Stomach smooth muscle (tissue), 2 donors: ENCODE data around the gene UBA1.

ENCODE experiments used
- H3K27ac ChIP-seq: one replicate; pipeline ENCODE4 v1.7.0; 2013; ENCODE audit warnings: mild to moderate bottlenecking, low read length, inconsistent platforms
- H3K27me3 ChIP-seq, 2 donors: one replicate each; pipeline ENCODE4 v1.7.0; 2013; ENCODE audit warnings: low read length in 2 of 2; ENCODE audit not compliant: insufficient read depth in 2 of 2, control insufficient read depth in 1 of 2
- H3K36me3 ChIP-seq, 2 donors: one replicate each; pipeline ENCODE4 v1.7.0; 2013; ENCODE audit warnings: low read length in 2 of 2; ENCODE audit not compliant: control insufficient read depth in 2 of 2, insufficient read depth in 2 of 2
- H3K4me1 ChIP-seq: one replicate; pipeline ENCODE4 v1.7.0; 2013; ENCODE audit warnings: low read length; ENCODE audit not compliant: control insufficient read depth, insufficient read depth
- H3K4me3 ChIP-seq, 2 donors: one replicate each; pipeline ENCODE4 v1.7.0; 2013; ENCODE audit warnings: low read length in 2 of 2
- H3K9ac ChIP-seq, 2 donors: one replicate each; pipeline ENCODE4 v1.7.0; 2013; ENCODE audit warnings: low read length in 2 of 2, mild to moderate bottlenecking in 1 of 2
- H3K9me3 ChIP-seq, 2 donors: one replicate each; pipeline ENCODE4 v1.7.0; 2013; ENCODE audit warnings: low read length in 2 of 2; ENCODE audit not compliant: control insufficient read depth in 2 of 2
- donor health status: healthy.
- donor health status: Pancreatic carcinoma.

Gene UBA1

GRCh38 chrX:47156611-47157520 is 36.8 kb upstream of the UBA1 start:
- Histone ChIP-seq H3K27me3 (peaks cover 0 to 3% of the 10 kb centered on the region in 2 donors), H3K4me1 (no peaks in the 10 kb centered on the region), H3K4me3 (no peak overlapping the region), H3K27ac (no peak overlapping the region), H3K9me3 (no peaks in the 10 kb centered on the region), H3K36me3 (peaks cover 5 to 6% of the 10 kb centered on the region in 2 donors), H3K9ac (no peak overlapping the region)

- no peak overlapping the region for H3K27ac ChIP-seq
- peaks cover 5 to 6% of the 10 kb centered on the region in 2 donors for H3K36me3 ChIP-seq
- H3K4me3 ChIP-seq = no peak overlapping the region
- H3K27me3 ChIP-seq = peaks cover 0 to 3% of the 10 kb centered on the region in 2 donors
- H3K9ac ChIP-seq = no peak overlapping the region
- no peaks in the 10 kb centered on the region for H3K4me1 ChIP-seq
- no peaks in the 10 kb centered on the region for H3K9me3 ChIP-seq
Observed at GRCh38 chrX:47158131-47158530, 35.5 kb upstream of the UBA1 start.

GRCh38 chrX:47158781-47159180 is 34.8 kb upstream of the UBA1 start:
- Histone ChIP-seq H3K27ac (no peak overlapping the region), H3K27me3 (peaks cover 0 to 3% of the 10 kb centered on the region in 2 donors), H3K4me3 (no peak overlapping the region), H3K4me1 (no peaks in the 10 kb centered on the region), H3K9me3 (no peaks in the 10 kb centered on the region), H3K9ac (no peak overlapping the region), H3K36me3 (peaks cover 5 to 6% of the 10 kb centered on the region in 2 donors)

- Histone ChIP-seq H3K4me1 (no peaks in the 10 kb centered on the region), H3K9me3 (no peaks in the 10 kb centered on the region), H3K9ac (no peak overlapping the region), H3K4me3 (no peak overlapping the region), H3K36me3 (peaks cover 5 to 6% of the 10 kb centered on the region in 2 donors), H3K27ac (no peak overlapping the region), H3K27me3 (peaks cover 0 to 3% of the 10 kb centered on the region in 2 donors)
Observed at GRCh38 chrX:47160781-47161180, 32.8 kb upstream of the UBA1 start.

- H3K9ac ChIP-seq = no peak overlapping the region
- no peaks in the 10 kb centered on the region for H3K4me1 ChIP-seq
- no peaks in the 10 kb centered on the region for H3K36me3 ChIP-seq
- no peaks in the 10 kb centered on the region for H3K9me3 ChIP-seq
- no peak overlapping the region for H3K4me3 ChIP-seq
- no peak overlapping the region for H3K27ac ChIP-seq
- H3K27me3 ChIP-seq = no peaks in the 10 kb centered on the region
Observed at GRCh38 chrX:47162927-47163583, 30.6 kb upstream of the UBA1 start.

GRCh38 chrX:47164420-47164819 is 29.2 kb upstream of the UBA1 start:
- no peak overlapping the region for H3K27ac ChIP-seq
- no peak overlapping the region for H3K4me3 ChIP-seq
- no peak overlapping the region for H3K9ac ChIP-seq
- H3K27me3 ChIP-seq = peaks cover 0 to 5% of the 10 kb centered on the region in 2 donors
- H3K9me3 ChIP-seq = no peaks in the 10 kb centered on the region
- peaks cover 0 to 3% of the 10 kb centered on the region in 2 donors for H3K36me3 ChIP-seq
- H3K4me1 ChIP-seq = no peaks in the 10 kb centered on the region

- no peaks in the 10 kb centered on the region for H3K9me3 ChIP-seq
- peaks cover 0 to 5% of the 10 kb centered on the region in 2 donors for H3K36me3 ChIP-seq
- no peak overlapping the region for H3K27ac ChIP-seq
- no peak overlapping the region for H3K4me3 ChIP-seq
- no peak overlapping the region for H3K9ac ChIP-seq
- no peaks in the 10 kb centered on the region for H3K4me1 ChIP-seq
- H3K27me3 ChIP-seq = peaks cover 0 to 5% of the 10 kb centered on the region in 2 donors
Observed at GRCh38 chrX:47166126-47166525, 27.5 kb upstream of the UBA1 start.

GRCh38 chrX:47168495-47169073 is 25.0 kb upstream of the UBA1 start:
- Histone ChIP-seq H3K27ac (no peak overlapping the region), H3K27me3 (peaks cover 0 to 5% of the 10 kb centered on the region in 2 donors), H3K9me3 (no peaks in the 10 kb centered on the region), H3K9ac (no peak overlapping the region), H3K36me3 (peaks cover 7 to 10% of the 10 kb centered on the region in 2 donors), H3K4me1 (no peaks in the 10 kb centered on the region), H3K4me3 (no peak overlapping the region)

GRCh38 chrX:47169273-47169672 is 24.4 kb upstream of the UBA1 start:
- no peak overlapping the region for H3K27ac ChIP-seq
- peaks cover 10 to 12% of the 10 kb centered on the region in 2 donors for H3K36me3 ChIP-seq
- no peak overlapping the region for H3K9ac ChIP-seq
- no peak overlapping the region for H3K4me3 ChIP-seq
- no peaks in the 10 kb centered on the region for H3K4me1 ChIP-seq
- H3K27me3 ChIP-seq = peaks cover 0 to 5% of the 10 kb centered on the region in 2 donors
- H3K9me3 ChIP-seq = no peaks in the 10 kb centered on the region

GRCh38 chrX:47169726-47170515 is 23.7 kb upstream of the UBA1 start:
- H3K9ac ChIP-seq = no peak overlapping the region
- no peak overlapping the region for H3K27ac ChIP-seq
- peaks cover 10 to 18% of the 10 kb centered on the region in 2 donors for H3K36me3 ChIP-seq
- H3K4me3 ChIP-seq = no peak overlapping the region
- no peaks in the 10 kb centered on the region for H3K9me3 ChIP-seq
- peaks cover 0 to 5% of the 10 kb centered on the region in 2 donors for H3K27me3 ChIP-seq
- H3K4me1 ChIP-seq = no peaks in the 10 kb centered on the region
